ENCODE data around the gene GALNTL6.

GALNTL6 gene

DNA sequence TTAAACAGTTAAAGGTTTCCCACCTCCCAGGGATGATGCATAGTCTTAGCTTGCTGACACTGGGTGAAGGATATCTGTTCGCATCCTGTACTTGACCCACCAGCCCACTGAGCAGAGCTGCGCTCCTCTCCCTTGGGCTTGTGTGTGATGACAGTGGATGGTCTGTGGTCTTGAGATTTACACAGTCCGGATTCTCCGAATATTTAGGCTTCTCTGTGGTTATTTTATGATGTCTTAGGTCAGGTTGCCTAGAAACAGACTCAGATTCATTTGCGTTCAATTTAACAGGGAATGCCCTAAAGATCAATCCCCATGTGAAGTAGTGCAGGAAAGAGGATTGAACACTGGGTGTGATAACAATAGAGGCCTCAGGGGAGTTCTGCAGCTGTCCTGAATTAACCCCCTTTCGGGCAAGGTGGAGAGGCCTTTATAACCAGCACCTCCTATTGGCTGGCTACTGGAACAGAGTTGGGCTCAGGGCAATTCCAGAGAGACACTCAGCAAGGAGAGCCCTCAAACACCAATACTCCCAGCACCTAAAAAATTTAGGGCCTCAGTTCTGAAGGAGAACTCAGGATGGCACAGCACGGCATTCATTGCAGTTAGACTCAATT, 702.2 kb downstream of the GALNTL6 start:
- Histone ChIP-seq H3K9me3 (ENCODE audit: control insufficient read depth, low read length) (peaks cover 2% of the 10 kb centered on the region), H3K14ac (ENCODE audit: low read length in 2 of 2) (no peak overlapping the region), H2AK5ac (ENCODE audit: low read length, severe bottlenecking) (no peak overlapping the region), H3K4ac (ENCODE audit: low read depth in 1 of 2, low read length in 2 of 2) (no peak overlapping the region), H3K27me3 (ENCODE audit: control insufficient read depth in 1 of 2, insufficient read depth in 1 of 2, low read length in 2 of 2) (no peaks in the 10 kb centered on the region), H2BK120ac (ENCODE audit: low read depth, low read length) (no peak overlapping the region), H2AFZ (ENCODE audit: low read depth, low read length) (no peak overlapping the region), H2BK5ac (ENCODE audit: low read depth, low read length, poor library complexity, severe bottlenecking) (no peak overlapping the region), H3K4me2 (ENCODE audit: low read length, poor library complexity, severe bottlenecking) (no peak overlapping the region), H3K27ac (ENCODE audit: low read length, poor library complexity, severe bottlenecking) (no peak overlapping the region), H3K4me3 (ENCODE audit: insufficient read depth in 1 of 2, low read depth in 1 of 2, low read length in 2 of 2) (no peak overlapping the region), H3K4me1 (ENCODE audit: control insufficient read depth, insufficient read depth, low read depth, low read length) (peaks cover 9% of the 10 kb centered on the region), H2BK15ac (ENCODE audit: low read depth, poor library complexity, severe bottlenecking) (no peak overlapping the region), H3K18ac (ENCODE audit: low read depth in 1 of 2, low read length in 2 of 2) (peak overlapping the region; percentile 19 to 50), H3K79me1 (replicated peaks; ENCODE audit: low read length, poor library complexity, severe bottlenecking) (no peaks in the 10 kb centered on the region), H3K9ac (ENCODE audit: low read length) (no peak overlapping the region), H4K91ac (ENCODE audit: low read length) (no peak overlapping the region), H3K36me3 (ENCODE audit: control insufficient read depth in 1 of 2, insufficient read depth in 2 of 2, low read depth in 1 of 2, low read length in 2 of 2) (no peaks in the 10 kb centered on the region), H3K23ac (ENCODE audit: low read length in 2 of 2) (no peak overlapping the region), H4K8ac (ENCODE audit: low read length) (no peak overlapping the region), H2BK12ac (ENCODE audit: low read length in 2 of 2) (peak overlapping the region; percentile 6 to 70)
- DNase-seq, result peak; percentile 97
- 26% methylated on average over 7 of the region's 7 CpGs for WGBS

DNA sequence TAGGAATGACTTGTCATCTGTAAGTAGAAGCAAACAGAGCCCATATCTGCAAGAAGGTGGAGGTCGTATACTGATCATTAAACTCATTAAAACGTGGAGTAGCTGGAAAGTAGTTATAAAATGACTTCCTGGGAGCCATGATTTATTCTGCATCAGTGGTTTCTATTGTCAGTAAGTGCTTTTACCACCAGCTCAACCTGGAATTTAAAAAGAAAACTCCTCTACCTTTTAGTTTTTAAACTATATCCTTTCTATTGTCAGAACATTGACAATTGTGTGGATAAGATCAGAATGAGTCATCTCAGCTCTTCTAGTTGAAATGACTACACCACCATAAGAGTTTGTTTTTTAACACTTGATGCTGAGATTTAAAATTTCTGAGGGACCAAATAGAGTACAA, 704.2 kb downstream of the GALNTL6 start:
- Histone ChIP-seq H2BK120ac (ENCODE audit: low read depth, low read length) (no peak overlapping the region), H3K9me3 (ENCODE audit: control insufficient read depth, low read length) (peaks cover 2% of the 10 kb centered on the region), H3K14ac (ENCODE audit: low read length in 2 of 2) (no peak overlapping the region), H2BK12ac (ENCODE audit: low read length in 2 of 2) (no peak overlapping the region), H2AFZ (ENCODE audit: low read depth, low read length) (no peak overlapping the region), H3K27me3 (ENCODE audit: control insufficient read depth in 1 of 2, insufficient read depth in 1 of 2, low read length in 2 of 2) (no peaks in the 10 kb centered on the region), H3K4me2 (ENCODE audit: low read length, poor library complexity, severe bottlenecking) (no peak overlapping the region), H3K9ac (ENCODE audit: low read length) (no peak overlapping the region), H4K91ac (ENCODE audit: low read length) (no peak overlapping the region), H3K27ac (ENCODE audit: low read length, poor library complexity, severe bottlenecking) (no peak overlapping the region), H3K4ac (ENCODE audit: low read depth in 1 of 2, low read length in 2 of 2) (no peak overlapping the region), H3K4me3 (ENCODE audit: insufficient read depth in 1 of 2, low read depth in 1 of 2, low read length in 2 of 2) (no peak overlapping the region), H3K36me3 (ENCODE audit: control insufficient read depth in 1 of 2, insufficient read depth in 2 of 2, low read depth in 1 of 2, low read length in 2 of 2) (no peaks in the 10 kb centered on the region), H3K23ac (ENCODE audit: low read length in 2 of 2) (no peak overlapping the region), H3K18ac (ENCODE audit: low read depth in 1 of 2, low read length in 2 of 2) (no peak overlapping the region), H3K79me1 (replicated peaks; ENCODE audit: low read length, poor library complexity, severe bottlenecking) (no peaks in the 10 kb centered on the region), H2AK5ac (ENCODE audit: low read length, severe bottlenecking) (no peak overlapping the region), H2BK15ac (ENCODE audit: low read depth, poor library complexity, severe bottlenecking) (no peak overlapping the region), H4K8ac (ENCODE audit: low read length) (no peak overlapping the region), H2BK5ac (ENCODE audit: low read depth, low read length, poor library complexity, severe bottlenecking) (no peak overlapping the region), H3K4me1 (ENCODE audit: control insufficient read depth, insufficient read depth, low read depth, low read length) (peaks cover 9% of the 10 kb centered on the region)
- 35% methylated on average over 2 of the region's 2 CpGs for WGBS
- DNase-seq, result no peak

DNA sequence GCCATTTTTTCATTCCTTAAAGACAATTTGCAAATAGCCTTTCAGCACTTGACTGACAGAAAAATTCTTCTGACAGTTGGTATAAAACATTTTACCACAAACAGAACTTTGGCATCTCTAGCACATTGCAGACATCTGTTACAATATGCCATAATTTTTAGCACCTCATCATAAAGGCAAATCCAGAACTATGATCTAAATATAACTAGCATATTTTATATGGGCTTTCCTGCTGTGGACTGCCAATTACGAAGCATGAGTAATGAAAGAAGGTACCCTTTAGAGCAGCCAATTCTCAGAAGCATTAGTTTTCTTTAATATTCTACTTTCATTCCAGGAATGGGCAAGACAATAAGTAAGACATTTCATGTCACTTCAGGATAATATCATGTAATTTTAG, 708.0 kb downstream of the GALNTL6 start:
- no peak overlapping the region for H3K4me3 ChIP-seq (ENCODE audit: insufficient read depth in 1 of 2, low read depth in 1 of 2, low read length in 2 of 2)
- H3K27me3 ChIP-seq (ENCODE audit: control insufficient read depth in 1 of 2, insufficient read depth in 1 of 2, low read length in 2 of 2), result no peaks in the 10 kb centered on the region
- H3K27ac ChIP-seq (ENCODE audit: low read length, poor library complexity, severe bottlenecking), result no peak overlapping the region
- no peak overlapping the region for H3K23ac ChIP-seq (ENCODE audit: low read length in 2 of 2)
- H2BK12ac ChIP-seq (ENCODE audit: low read length in 2 of 2), result no peak overlapping the region
- H3K14ac ChIP-seq (ENCODE audit: low read length in 2 of 2), result no peak overlapping the region
- no peak overlapping the region for H3K9ac ChIP-seq (ENCODE audit: low read length)
- H2BK5ac ChIP-seq (ENCODE audit: low read depth, low read length, poor library complexity, severe bottlenecking), result no peak overlapping the region
- H2AK5ac ChIP-seq (ENCODE audit: low read length, severe bottlenecking), result no peak overlapping the region
- H3K4ac ChIP-seq (ENCODE audit: low read depth in 1 of 2, low read length in 2 of 2), result no peak overlapping the region
- H3K36me3 ChIP-seq (ENCODE audit: control insufficient read depth in 1 of 2, insufficient read depth in 2 of 2, low read depth in 1 of 2, low read length in 2 of 2), result no peaks in the 10 kb centered on the region
- no peak overlapping the region for H3K4me2 ChIP-seq (ENCODE audit: low read length, poor library complexity, severe bottlenecking)
- no peaks in the 10 kb centered on the region for H3K9me3 ChIP-seq (ENCODE audit: control insufficient read depth, low read length)
- DNase-seq, result no peak
- H3K79me1 ChIP-seq (replicated peaks; ENCODE audit: low read length, poor library complexity, severe bottlenecking), result no peaks in the 10 kb centered on the region
- H2BK15ac ChIP-seq (ENCODE audit: low read depth, poor library complexity, severe bottlenecking), result no peak overlapping the region
- no peak overlapping the region for H4K8ac ChIP-seq (ENCODE audit: low read length)
- no peak overlapping the region for H4K91ac ChIP-seq (ENCODE audit: low read length)
- no peaks in the 10 kb centered on the region for H3K4me1 ChIP-seq (ENCODE audit: control insufficient read depth, insufficient read depth, low read depth, low read length)
- no peak overlapping the region for H2AFZ ChIP-seq (ENCODE audit: low read depth, low read length)
- WGBS, result no CpG with 5 or more reads among the region's 1 CpG
- no peak overlapping the region for H3K18ac ChIP-seq (ENCODE audit: low read depth in 1 of 2, low read length in 2 of 2)
- H2BK120ac ChIP-seq (ENCODE audit: low read depth, low read length), result no peak overlapping the region

DNA sequence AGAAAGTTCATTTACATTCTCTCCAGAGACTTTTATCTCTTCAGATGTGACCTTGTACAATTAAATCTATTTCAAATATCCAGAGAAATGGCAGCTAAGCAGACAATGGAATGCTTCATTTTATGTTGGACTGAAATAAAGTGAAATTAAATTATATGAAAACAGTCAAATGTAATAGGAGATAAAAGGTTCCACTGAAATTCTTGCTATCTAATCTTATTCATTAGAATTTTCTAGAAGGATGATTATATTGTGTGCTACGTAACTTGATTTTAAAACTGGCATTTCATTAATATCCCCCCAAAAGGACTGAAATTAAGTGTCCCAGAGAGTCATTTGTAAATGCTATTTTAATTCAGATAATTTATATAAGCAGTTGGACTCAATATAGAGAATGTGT, 708.5 kb downstream of the GALNTL6 start:
- Histone ChIP-seq H3K18ac (ENCODE audit: low read depth in 1 of 2, low read length in 2 of 2) (no peak overlapping the region), H3K27ac (ENCODE audit: low read length, poor library complexity, severe bottlenecking) (no peak overlapping the region), H3K14ac (ENCODE audit: low read length in 2 of 2) (no peak overlapping the region), H3K4me2 (ENCODE audit: low read length, poor library complexity, severe bottlenecking) (no peak overlapping the region), H3K4ac (ENCODE audit: low read depth in 1 of 2, low read length in 2 of 2) (no peak overlapping the region), H3K9ac (ENCODE audit: low read length) (no peak overlapping the region), H3K36me3 (ENCODE audit: control insufficient read depth in 1 of 2, insufficient read depth in 2 of 2, low read depth in 1 of 2, low read length in 2 of 2) (no peaks in the 10 kb centered on the region), H3K9me3 (ENCODE audit: control insufficient read depth, low read length) (no peaks in the 10 kb centered on the region), H2BK15ac (ENCODE audit: low read depth, poor library complexity, severe bottlenecking) (no peak overlapping the region), H3K23ac (ENCODE audit: low read length in 2 of 2) (no peak overlapping the region), H2AFZ (ENCODE audit: low read depth, low read length) (no peak overlapping the region), H4K8ac (ENCODE audit: low read length) (no peak overlapping the region), H3K4me1 (ENCODE audit: control insufficient read depth, insufficient read depth, low read depth, low read length) (no peaks in the 10 kb centered on the region), H2AK5ac (ENCODE audit: low read length, severe bottlenecking) (no peak overlapping the region), H3K79me1 (replicated peaks; ENCODE audit: low read length, poor library complexity, severe bottlenecking) (no peaks in the 10 kb centered on the region), H2BK120ac (ENCODE audit: low read depth, low read length) (no peak overlapping the region), H3K4me3 (ENCODE audit: insufficient read depth in 1 of 2, low read depth in 1 of 2, low read length in 2 of 2) (no peak overlapping the region), H2BK5ac (ENCODE audit: low read depth, low read length, poor library complexity, severe bottlenecking) (no peak overlapping the region), H4K91ac (ENCODE audit: low read length) (no peak overlapping the region), H2BK12ac (ENCODE audit: low read length in 2 of 2) (no peak overlapping the region), H3K27me3 (ENCODE audit: control insufficient read depth in 1 of 2, insufficient read depth in 1 of 2, low read length in 2 of 2) (no peaks in the 10 kb centered on the region)
- DNase-seq, result no peak
- WGBS, result no CpG with 5 or more reads among the region's 1 CpG
